Activated CD4-positive, alpha-beta memory T cell treated with anti-CD3 and anti-CD28 coated beads for 36 hours (primary cell): Measurements from ENCODE around the gene AGK. TPM values are rescaled to one million over a fixed set of nuclear protein-coding genes. Genes with fewer than 3 reads are reported as not detected.

Experiments used
- CTCF ChIA-PET: fragments of 350-600 bp; sonication (Branson Sonifier 250); formaldehyde crosslinking; loops from one replicate; lab custom pipeline; 2021; ENCODE audit warnings: antibody characterized with exemption, inconsistent platforms; lab: Charles Lee
- POLR2A ChIA-PET: fragments of 350-600 bp; sonication (Branson Sonifier 250); formaldehyde crosslinking; loops from one replicate; lab custom pipeline; 2021; ENCODE audit warnings: antibody characterized with exemption; lab: Charles Lee
- DNase-seq: peaks from one replicate; pipeline ENCODE4 v3.0.0-alpha.2; 2020
- H3K27ac Mint-ChIP-seq: one replicate; pipeline ENCODE4 v1.8.0; 2021; ENCODE audit warnings: mixed read lengths
- H3K27me3 Mint-ChIP-seq: one replicate; pipeline ENCODE4 v1.8.0; 2021; ENCODE audit warnings: mixed read lengths
- H3K36me3 Mint-ChIP-seq: one replicate; pipeline ENCODE4 v1.8.0; 2021; ENCODE audit warnings: mixed read lengths
- H3K4me1 Mint-ChIP-seq: one replicate; pipeline ENCODE4 v1.8.0; 2021; ENCODE audit warnings: low read depth, mixed read lengths
- H3K4me3 Mint-ChIP-seq: one replicate; pipeline ENCODE4 v1.8.0; 2021; ENCODE audit warnings: mild to moderate bottlenecking, mixed read lengths
- H3K9me3 Mint-ChIP-seq: one replicate; pipeline ENCODE4 v1.8.0; 2021; ENCODE audit warnings: mixed read lengths
- intact Hi-C: fragments of 100-400 bp; cut with micrococcal nuclease; formaldehyde crosslinking; loops from one replicate; pipeline ENCODE4 v1.15.1; 2023
- total RNA-seq, 2 experiments: library from RNA; stranded (reverse); gene quantifications; one replicate each; pipeline ENCODE4 v1.2.3, GENCODE V29; 2021

Gene AGK
- total RNA-seq, 2 experiments from 2014 or later, result 50.2 to 57.2 TPM

DNA sequence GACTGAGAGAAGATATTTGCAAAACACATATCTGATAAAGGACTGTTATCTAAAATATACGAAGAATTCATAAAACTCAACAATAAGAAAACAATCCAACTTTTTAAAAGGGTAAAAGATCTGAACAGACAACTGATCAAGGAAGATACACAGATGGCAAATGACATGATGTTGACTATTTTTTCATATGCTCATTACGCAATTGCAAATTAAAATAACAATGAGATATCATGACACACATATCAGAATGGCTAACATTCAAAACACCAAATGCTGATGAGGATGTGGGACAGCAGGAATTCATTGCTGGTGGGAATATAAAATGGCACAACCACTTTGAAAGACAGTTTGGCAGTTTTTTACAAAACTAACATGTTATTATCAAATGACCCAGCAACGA lies 141.9 kb downstream of the AGK start:
- Mint-ChIP-seq H3K4me3 (no peak overlapping the region), H3K4me1 (peaks cover 27% of the 10 kb centered on the region)

DNA sequence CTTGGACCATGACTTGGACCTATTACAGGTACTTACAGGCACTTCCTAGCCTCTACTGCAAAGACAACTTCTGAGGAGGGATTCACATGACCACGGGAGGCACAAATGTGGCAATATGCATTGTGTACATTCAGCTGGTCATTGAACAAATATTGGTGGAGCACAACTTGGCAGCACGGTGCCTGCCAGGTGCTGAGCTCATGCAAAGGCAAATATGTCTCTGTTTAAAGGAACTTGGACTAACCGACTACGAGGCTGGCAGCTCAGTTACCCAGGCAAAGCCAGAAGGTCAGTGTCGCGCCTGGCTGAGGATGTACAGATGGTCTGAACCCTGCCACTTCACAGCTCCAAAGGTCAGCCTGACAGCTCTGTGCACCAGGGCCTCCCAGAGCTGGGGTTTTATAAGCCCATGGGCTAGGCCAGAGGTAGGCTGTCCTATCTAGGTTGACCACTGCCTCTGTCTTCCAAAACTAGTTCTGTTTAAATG lies 144.6 kb downstream of the AGK start:
- H3K27ac Mint-ChIP-seq, result no peak overlapping the region
- intact Hi-C loops, result no loop called here
- no peaks in the 10 kb centered on the region for H3K9me3 Mint-ChIP-seq
- H3K36me3 Mint-ChIP-seq, result peaks cover 3% of the 10 kb centered on the region
- no peak for DNase-seq
- H3K4me3 Mint-ChIP-seq, result no peak overlapping the region
- H3K27me3 Mint-ChIP-seq, result no peaks in the 10 kb centered on the region
- ChIA-PET POLR2A (no interaction called here), CTCF (interaction anchor here (0.6 to 1.4 kb wide), 2 partner anchors 195 to 280 kb away, joined by 3 read pairs; no protein-coding TSS in a partner anchor)
- peaks cover 52% of the 10 kb centered on the region for H3K4me1 Mint-ChIP-seq

More for the DNA sequence above, 141.9 kb downstream of the AGK start:
- intact Hi-C loops, result no loop called here
- no peak overlapping the region for H3K27ac Mint-ChIP-seq
- no peaks in the 10 kb centered on the region for H3K9me3 Mint-ChIP-seq
- H3K36me3 Mint-ChIP-seq, result no peaks in the 10 kb centered on the region
- DNase-seq, result no peak
- no peaks in the 10 kb centered on the region for H3K27me3 Mint-ChIP-seq
- ChIA-PET POLR2A (no interaction called here), CTCF (no interaction called here)

DNA sequence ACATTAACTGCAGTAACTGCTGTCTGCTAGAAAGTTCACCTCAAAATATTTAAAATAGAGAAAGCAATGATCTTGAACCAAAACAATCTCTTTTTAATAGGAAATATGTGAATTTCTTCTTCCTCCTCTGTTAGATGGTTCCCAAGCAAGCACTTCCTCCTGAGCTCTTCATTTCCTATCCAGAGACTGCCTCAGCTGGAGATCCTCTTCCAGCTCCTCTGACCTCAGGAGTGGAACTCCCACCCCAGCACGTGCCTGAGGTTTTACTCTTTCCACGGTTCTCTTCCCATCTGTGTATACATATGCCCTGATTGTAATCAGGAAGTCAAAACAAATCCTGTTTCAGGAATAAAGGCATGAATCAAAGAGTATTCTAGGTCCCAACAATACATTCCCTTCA lies 145.1 kb downstream of the AGK start:
- intact Hi-C loops, result no loop called here
- Mint-ChIP-seq H3K27me3 (no peaks in the 10 kb centered on the region), H3K4me1 (peaks cover 54% of the 10 kb centered on the region), H3K27ac (no peak overlapping the region), H3K36me3 (peaks cover 3% of the 10 kb centered on the region), H3K4me3 (no peak overlapping the region), H3K9me3 (no peaks in the 10 kb centered on the region)
- no peak for DNase-seq
- ChIA-PET POLR2A (no interaction called here), CTCF (interaction anchor here (0.6 to 1.4 kb wide), 2 partner anchors 196 to 280 kb away, joined by 3 read pairs; no protein-coding TSS in a partner anchor)

DNA sequence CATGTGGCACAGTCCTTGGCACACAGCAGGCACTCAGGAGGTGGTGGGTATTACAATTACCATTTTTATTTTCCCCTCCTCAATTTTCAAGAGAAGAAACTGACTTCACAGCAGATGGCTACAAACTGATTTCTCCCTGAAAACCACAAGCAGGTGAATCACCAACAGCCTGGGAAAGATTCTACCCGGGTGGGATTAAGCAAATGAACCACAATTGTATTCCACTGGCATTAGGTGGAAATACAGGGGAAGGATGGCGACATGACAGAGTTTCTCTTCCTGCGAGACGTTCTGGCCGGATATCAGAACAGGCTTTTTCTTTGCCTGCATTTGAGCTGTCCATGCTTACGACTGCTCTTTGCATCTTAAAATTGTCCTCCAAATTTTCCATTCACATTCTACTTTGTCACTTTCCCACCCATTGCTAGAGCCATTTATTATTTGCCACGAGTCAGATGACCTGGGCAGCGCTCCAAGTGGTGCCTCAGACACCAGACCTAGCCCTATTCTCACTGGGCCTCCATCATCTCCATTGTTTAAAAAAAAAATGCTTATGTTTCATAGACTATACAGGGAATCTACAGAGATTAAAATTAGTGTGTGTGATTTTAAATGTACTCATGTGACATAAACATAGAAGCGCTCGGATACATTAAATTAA lies 146.1 kb downstream of the AGK start:
- peaks cover 55% of the 10 kb centered on the region for H3K4me1 Mint-ChIP-seq
- intact Hi-C loops, result no loop called here
- CTCF ChIA-PET, result no interaction called here
- no peak for DNase-seq
- POLR2A ChIA-PET, result no interaction called here
- H3K36me3 Mint-ChIP-seq, result peaks cover 3% of the 10 kb centered on the region
- no peak overlapping the region for H3K27ac Mint-ChIP-seq
- H3K27me3 Mint-ChIP-seq, result no peaks in the 10 kb centered on the region
- H3K9me3 Mint-ChIP-seq, result no peaks in the 10 kb centered on the region
- H3K4me3 Mint-ChIP-seq, result no peak overlapping the region

DNA sequence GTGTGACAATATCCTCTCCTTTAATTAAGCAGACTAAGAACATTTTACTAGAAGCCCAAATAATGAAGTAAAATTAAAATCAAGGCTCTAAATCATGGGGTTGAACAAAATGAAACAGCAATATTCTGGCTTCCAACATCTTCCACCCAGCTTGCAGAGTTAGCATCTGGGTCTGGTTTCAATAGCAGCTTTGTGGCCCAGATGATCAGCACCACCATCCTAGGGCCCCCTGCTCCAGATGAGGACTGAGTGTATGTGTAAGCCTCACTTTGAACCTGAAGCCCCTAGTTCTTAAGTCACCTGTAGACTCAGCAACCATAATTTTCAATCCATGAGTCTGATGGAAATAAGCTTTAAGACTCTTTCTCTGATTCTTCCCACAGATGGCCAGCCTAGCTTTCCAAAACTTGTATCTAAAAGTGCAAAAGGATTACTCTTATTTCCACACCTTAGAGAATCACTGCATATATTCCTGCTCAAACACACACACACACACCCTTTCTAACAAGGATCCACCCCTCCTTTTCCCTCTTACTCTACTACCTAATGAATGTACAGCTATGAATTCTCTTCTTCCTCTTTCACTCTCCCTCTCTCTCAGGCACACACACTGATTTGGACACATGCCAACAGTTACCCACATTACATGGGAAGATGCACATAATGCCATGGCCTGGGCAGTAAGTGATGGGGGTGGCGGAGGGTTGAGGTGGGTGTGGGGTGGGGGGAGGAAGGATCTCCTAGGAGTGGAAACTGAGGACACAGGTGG lies 147.2 kb downstream of the AGK start:
- Mint-ChIP-seq H3K27me3 (peaks cover 2% of the 10 kb centered on the region), H3K4me1 (peaks cover 58% of the 10 kb centered on the region), H3K27ac (no peak overlapping the region), H3K9me3 (no peaks in the 10 kb centered on the region), H3K36me3 (peaks cover 3% of the 10 kb centered on the region), H3K4me3 (no peak overlapping the region)
- ChIA-PET POLR2A (interaction anchor here (0.5 kb wide), 1 partner anchor 25 kb away, joined by 3 read pairs; no protein-coding TSS in a partner anchor), CTCF (interaction anchor here (1.2 to 2.1 kb wide), 2 partner anchors 40 to 44 kb away, joined by 5 to 7 read pairs; partner anchors contain the start of gene SSBP1)
- intact Hi-C loops, result no loop called here
- DNase-seq, result no peak

DNA sequence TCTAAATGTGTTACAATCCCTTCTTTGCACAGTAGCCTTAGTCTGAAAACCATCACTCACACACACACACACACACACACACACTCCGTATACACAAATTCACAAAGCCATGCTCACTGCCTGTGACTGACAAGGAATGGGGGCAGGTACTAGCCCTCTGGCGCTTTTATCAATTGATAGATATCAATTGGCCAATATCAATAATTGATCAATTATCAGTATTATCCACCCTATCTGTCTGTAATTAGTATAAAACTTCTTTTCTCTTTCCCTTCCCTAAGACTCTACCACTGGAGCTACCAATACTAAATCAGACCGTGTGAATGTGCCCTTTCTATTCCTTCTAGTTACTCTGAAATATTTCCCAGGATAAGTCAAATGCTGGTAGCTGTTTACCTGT lies 148.7 kb downstream of the AGK start:
- H3K4me3 Mint-ChIP-seq, result peak overlapping the region; percentile 79
- CTCF ChIA-PET, result interaction anchor here (2.1 to 3.9 kb wide), 2 partner anchors 39 to 46 kb away, joined by 5 to 36 read pairs; partner anchors contain the start of gene SSBP1
- POLR2A ChIA-PET, result no interaction called here
- no peak overlapping the region for H3K27ac Mint-ChIP-seq
- DNase-seq, result no peak
- H3K27me3 Mint-ChIP-seq, result peaks cover 2% of the 10 kb centered on the region
- H3K9me3 Mint-ChIP-seq, result no peaks in the 10 kb centered on the region
- intact Hi-C loops, result no loop called here
- peaks cover 3% of the 10 kb centered on the region for H3K36me3 Mint-ChIP-seq
- H3K4me1 Mint-ChIP-seq, result peaks cover 53% of the 10 kb centered on the region

DNA sequence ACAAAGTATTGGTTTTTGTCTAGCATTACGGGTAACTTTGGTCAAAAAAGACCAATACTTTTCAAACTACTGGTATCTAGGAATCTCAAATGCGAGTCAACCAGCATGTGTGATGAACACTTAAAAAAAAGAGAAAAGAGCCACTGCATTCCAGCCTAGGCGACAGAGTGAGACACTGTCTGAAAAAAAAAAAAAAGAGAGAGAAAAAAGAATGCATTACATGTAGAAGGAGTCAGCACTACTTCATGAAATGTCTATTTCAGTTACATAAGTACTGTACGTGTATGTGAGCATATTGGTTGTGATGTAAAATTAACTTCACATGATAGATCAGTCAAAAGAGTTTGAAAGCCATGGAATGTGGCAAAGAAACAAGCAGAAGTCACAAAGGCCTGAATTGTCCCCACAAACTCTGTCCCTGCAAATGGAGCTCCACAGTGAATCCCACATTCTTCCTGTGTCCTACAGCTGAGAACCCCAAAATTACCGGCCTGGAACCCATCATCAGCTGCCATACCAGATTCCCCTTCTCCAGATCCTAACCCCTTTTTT lies 149.2 kb downstream of the AGK start:
- intact Hi-C loops, result no loop called here
- no peak for DNase-seq
- H3K27ac Mint-ChIP-seq, result peak overlapping the region; percentile 5
- H3K9me3 Mint-ChIP-seq, result no peaks in the 10 kb centered on the region
- H3K4me1 Mint-ChIP-seq, result peaks cover 53% of the 10 kb centered on the region
- H3K4me3 Mint-ChIP-seq, result peak overlapping the region; percentile 79
- ChIA-PET CTCF (interaction anchor here (1.3 to 3.9 kb wide), 3 partner anchors 38 to 51 kb away, joined by 3 to 36 read pairs (median 5); partner anchors contain the start of gene SSBP1), POLR2A (no interaction called here)
- peaks cover 2% of the 10 kb centered on the region for H3K27me3 Mint-ChIP-seq
- peaks cover 3% of the 10 kb centered on the region for H3K36me3 Mint-ChIP-seq

DNA sequence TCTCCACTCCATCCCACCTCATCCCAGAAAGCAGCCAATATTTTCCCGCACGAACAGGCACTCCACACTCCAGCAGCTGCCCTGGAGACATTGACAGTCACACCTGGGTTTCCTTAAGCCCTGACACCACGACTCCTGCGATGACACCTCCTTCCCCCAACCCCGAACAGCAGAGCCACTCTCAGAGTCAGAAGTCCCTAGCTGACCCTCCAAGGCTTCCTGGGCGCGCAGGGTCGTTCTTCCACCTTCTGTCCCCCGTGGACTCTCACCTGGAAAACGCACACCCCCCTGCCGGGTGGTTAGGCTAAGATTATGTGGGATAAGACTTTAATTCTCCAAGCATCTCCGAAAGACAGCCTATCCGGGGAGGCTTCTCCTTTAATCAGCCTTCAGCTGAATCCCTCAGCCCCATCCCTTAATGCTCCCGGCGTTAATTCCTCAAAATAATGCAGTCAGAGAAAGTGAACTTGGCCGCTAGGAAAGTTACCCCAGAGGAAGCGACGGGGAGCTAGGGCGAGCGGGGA lies 149.7 kb downstream of the AGK start:
- ChIA-PET CTCF (interaction anchor here (0.6 to 3.9 kb wide), 4 partner anchors 38 to 686 kb away, joined by 3 to 36 read pairs (median 4); partner anchors contain the start of genes MRPS33 and SSBP1), POLR2A (interaction anchor here (1.2 to 2.9 kb wide), 2 partner anchors 10 to 37 kb away, joined by 3 to 20 read pairs; partner anchors contain the start of gene SSBP1)
- Mint-ChIP-seq H3K27ac (peak overlapping the region; percentile 5), H3K27me3 (peaks cover 2% of the 10 kb centered on the region), H3K4me3 (peak overlapping the region; percentile 79), H3K9me3 (no peaks in the 10 kb centered on the region), H3K4me1 (peaks cover 49% of the 10 kb centered on the region), H3K36me3 (peaks cover 3% of the 10 kb centered on the region)
- peak; percentile 31 for DNase-seq
- intact Hi-C loops, result loop anchor here (1.0 kb wide), 2 partner anchors 37 to 47 kb away; partner anchors contain the start of gene SSBP1

DNA sequence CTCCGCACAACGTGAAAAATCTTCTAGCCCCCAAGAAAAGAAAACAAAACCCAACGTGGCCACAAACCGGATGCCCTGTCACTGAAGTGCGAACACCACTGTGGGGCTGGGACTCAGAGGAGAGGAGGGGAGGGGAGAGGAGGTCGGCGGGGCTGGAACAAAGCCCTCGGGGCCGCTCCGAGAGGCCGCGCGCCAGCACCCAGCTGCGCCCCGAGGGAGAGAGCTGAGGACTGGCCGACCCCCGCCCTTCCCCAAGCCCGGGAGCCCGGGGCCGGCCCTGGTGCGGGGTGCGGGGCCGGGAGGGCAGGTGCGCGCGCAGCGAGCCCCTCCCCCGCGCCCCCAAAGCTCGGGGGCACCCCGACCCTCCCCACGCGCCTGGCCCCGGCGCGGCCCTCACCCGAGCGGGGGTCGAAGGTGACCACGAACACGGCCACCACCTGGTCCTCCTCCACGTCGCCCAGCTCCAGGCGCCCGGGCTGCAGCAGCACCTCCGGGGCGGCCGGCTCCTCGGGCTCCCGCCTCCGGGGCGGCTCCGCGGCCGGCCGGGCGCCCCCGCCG lies 150.4 kb downstream of the AGK start:
- Mint-ChIP-seq H3K4me1 (peaks cover 47% of the 10 kb centered on the region), H3K36me3 (peaks cover 3% of the 10 kb centered on the region), H3K4me3 (peak overlapping the region; percentile 79), H3K27ac (no peak overlapping the region), H3K9me3 (no peaks in the 10 kb centered on the region), H3K27me3 (peaks cover 2% of the 10 kb centered on the region)
- ChIA-PET CTCF (interaction anchor here (0.6 to 3.9 kb wide), 5 partner anchors 37 to 687 kb away, joined by 3 to 36 read pairs (median 4); partner anchors contain the start of genes MRPS33 and SSBP1), POLR2A (interaction anchor here (1.2 to 2.9 kb wide), 2 partner anchors 11 to 37 kb away, joined by 3 to 20 read pairs; partner anchors contain the start of gene SSBP1)
- peak; percentile 79 for DNase-seq
- intact Hi-C loops, result loop anchor here (1.0 kb wide), 3 partner anchors 22 to 47 kb away; partner anchors contain the start of gene SSBP1

DNA sequence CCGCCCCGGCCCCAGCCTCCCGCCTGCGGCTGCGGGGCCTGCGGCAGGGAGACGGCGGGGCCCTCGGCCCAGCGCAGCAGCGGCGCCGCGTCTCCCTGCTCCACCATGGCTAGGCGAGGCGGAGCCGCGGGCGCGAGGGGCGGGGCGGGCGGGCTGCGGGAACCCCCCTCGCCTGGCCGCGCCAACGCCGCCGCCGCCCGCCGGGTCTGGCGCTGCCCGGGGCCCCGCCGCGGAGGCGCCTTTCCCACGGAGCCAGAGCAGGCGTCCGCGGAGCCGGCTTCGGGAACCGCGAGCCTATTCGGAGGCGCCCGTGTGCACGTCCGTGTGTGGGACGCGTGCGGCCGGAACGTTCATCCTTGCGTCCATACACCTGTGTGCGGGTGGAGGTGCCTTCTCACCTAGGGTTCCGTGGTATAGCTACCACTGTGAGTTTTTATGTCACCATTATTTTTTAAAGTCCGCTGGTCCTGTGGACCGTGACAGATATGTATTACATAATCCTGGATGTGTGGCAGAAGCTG lies 150.9 kb downstream of the AGK start, which contains the start of gene DENND11:
Gene DENND11 (minus strand): TSS at position 120 of the 521 bp plus-strand sequence. CDS start 13 bp downstream, at position 107.
- Mint-ChIP-seq H3K4me3 (peak within 1 kb of the TSS; percentile 79), H3K27ac (no peak within 1 kb of the TSS), H3K9me3 (no peaks in the 10 kb centered on the region), H3K36me3 (peaks cover 3% of the 10 kb centered on the region), H3K27me3 (peaks cover 2% of the 10 kb centered on the region), H3K4me1 (peaks cover 41% of the 10 kb centered on the region)
- intact Hi-C loops, result loop anchor here (1.0 kb wide), 1 partner anchor 23 kb away; no protein-coding TSS in a partner anchor
- peak; percentile 63 for DNase-seq
- CTCF ChIA-PET, result interaction anchor here (2.5 to 3.9 kb wide), 2 partner anchors 36 to 48 kb away, joined by 14 to 36 read pairs; partner anchors contain the start of gene SSBP1
- POLR2A ChIA-PET, result interaction anchor here (1.2 to 2.9 kb wide), 2 partner anchors 12 to 36 kb away, joined by 3 to 20 read pairs; partner anchors contain the start of gene SSBP1
